GM08714 (cell line): Measurements from ENCODE around the gene FYN.
"Not testable (repeated sequence)": the region's sequence is repeated elsewhere in the genome, so short reads cannot be mapped to it uniquely, and the experiment has no call there.

Source experiments
- H3K4me3 ChIP-seq: fragments of 200-500 bp; sonication (Bioruptor generic); 2 replicates; pipeline ENCODE4 v1.5.1; 2014; ENCODE audit warnings: mild to moderate bottlenecking, low read length, inconsistent platforms
- ZNF274 ChIP-seq: IDR thresholded peaks from 2 replicates; pipeline ENCODE4 v1.6.1; 2012; ENCODE audit warnings: mild to moderate bottlenecking, low read depth, low read length

FYN gene

DNA sequence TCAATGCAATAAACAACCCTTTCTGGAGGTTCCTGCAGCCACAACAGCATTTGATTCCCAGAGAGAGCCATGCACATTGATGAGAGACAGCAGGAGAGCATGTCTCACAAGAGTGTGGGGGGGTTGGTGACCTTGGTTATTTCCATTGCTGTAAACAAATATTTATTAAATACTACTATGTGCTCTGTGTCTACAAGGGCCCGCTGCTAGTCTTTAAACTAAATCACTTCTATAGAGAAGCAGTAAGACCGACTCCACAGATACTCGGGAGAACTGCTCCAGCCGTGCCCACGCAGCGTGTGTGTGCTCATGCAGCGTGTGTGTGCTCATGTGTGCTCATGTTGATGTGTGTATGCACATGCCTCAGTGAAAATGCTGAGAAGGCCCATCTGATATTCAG lies 184.9 kb downstream of the FYN start:
- H3K4me3 ChIP-seq = no peak overlapping the region
- TF ChIP-seq ZNF274 = no peak

- no peak overlapping the region for H3K4me3 ChIP-seq
- TF ChIP-seq ZNF274 = no peak
Measured at GRCh38 chr6:111687652-111688051, 185.6 kb downstream of the FYN start.

DNA sequence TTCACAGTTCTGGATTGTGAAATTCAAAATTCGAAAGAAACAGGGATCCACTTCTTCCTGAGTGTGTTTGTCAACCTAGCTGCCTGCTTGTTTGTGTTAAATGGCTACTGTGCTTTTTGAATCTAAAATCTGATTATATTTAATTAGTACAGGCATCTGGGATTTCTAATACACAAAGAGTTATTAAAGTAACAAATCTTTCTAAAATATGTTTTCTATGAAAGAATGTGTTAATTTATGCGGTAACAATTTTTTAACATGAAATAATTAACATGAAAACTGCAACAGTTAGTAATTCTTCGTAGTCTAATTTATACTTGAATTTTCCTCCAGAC lies 186.4 kb downstream of the FYN start:
- TF ChIP-seq ZNF274 = no peak
- no peak overlapping the region for H3K4me3 ChIP-seq

- no peak overlapping the region for H3K4me3 ChIP-seq
- TF ChIP-seq ZNF274 = no peak
Measured at GRCh38 chr6:111686249-111686931, 186.9 kb downstream of the FYN start.

DNA sequence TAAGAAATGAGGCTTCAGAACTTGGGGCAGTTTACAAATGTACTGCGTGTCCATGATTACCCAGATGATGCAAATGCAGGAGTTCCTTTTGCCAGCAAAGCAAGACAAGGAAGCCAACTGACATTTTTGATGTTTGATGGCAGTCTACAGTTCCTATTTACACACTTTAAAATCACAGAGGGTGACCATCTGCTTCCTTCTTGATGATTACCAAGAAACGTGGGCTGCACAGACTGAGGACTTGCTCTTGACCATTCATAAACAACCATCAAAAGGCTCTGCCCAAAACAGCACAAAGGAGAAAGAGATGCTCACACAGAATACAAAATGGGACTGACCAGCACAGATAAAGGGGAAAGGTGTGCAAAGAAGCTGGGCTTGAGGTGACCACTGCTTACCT lies 187.7 kb downstream of the FYN start:
- no peak overlapping the region for H3K4me3 ChIP-seq
- TF ChIP-seq ZNF274 = no peak

DNA sequence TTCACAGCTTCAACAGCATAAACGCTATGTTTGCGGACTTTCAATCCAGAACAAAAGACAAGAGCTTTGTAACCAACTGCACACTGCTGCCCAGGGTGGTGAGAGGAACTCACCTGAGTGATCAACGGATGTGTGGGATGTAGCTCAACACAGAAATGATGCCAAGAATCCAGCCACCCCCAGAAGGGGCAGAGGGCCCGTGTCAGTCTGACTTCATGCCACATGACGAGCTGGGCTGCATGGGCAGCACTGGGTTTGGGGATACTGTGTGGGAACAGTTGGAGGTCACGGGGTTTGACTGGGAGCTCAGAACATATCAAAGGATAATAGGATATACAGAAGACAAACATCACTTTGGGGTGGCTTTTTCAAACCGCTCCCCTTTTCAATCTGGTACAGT lies 188.2 kb downstream of the FYN start:
- no peak overlapping the region for H3K4me3 ChIP-seq
- TF ChIP-seq ZNF274 = no peak

GRCh38 chr6:111683749-111684267 lies 189.4 kb downstream of the FYN start:
- TF ChIP-seq ZNF274 = no peak
- H3K4me3 ChIP-seq = no peak overlapping the region

DNA sequence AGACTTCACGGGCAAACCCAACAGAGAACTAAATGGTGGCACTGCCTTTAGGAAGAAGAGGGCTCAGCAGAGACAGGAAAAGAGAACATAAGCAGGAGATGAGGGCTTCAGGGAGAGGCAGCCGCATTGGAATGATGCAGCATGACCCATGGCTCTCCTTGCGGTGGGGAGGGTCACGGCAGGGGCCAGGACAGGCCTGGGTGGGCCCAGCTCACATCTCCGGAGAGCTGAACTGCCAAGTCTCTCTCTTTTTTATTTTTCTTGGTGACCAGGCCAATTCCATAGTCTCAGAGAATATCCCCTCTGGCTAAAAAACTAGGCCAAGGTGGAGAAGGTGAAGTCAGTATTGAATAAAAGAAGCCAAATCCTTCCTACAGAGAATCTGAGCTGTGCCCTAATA lies 190.1 kb downstream of the FYN start:
- H3K4me3 ChIP-seq = no peak overlapping the region
- no peak for TF ChIP-seq ZNF274

- no peak overlapping the region for H3K4me3 ChIP-seq
- no peak for TF ChIP-seq ZNF274
Measured at GRCh38 chr6:111681860-111682259, 191.4 kb downstream of the FYN start.

- not testable (repeated sequence) for H3K4me3 ChIP-seq
Measured at GRCh38 chr6:111680811-111681609, 192.2 kb downstream of the FYN start.

DNA sequence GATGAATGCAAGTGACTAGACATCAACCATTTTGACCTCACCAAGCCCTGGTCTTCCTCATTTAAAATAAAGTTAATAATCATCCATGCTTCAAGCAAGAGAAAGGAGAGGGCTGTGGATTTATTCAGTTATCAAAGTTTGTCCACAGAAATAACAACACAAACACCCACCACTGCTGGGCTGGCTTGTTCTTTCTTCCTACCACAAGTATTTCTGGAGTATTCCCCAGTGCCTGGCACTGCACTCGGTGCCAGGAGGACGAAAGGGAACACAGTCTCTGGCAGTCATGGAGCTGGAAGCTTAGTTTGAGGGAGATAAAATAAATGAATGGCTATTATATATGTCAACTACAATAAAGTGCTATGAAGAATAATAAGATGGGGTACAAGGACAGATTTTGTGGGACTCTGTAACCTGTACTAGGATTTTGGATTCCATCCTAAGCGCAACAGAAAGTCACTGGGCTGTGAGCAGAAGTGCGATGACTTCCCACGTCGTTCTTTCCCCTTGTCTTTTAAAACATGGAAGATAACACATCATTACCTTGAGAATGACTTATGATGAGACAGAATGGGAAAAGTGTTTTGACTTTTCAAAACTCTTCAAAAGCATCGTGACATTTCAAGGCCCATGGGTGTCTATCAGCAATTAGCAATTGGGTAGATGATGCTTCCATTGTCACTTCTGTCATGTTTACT lies 193.1 kb downstream of the FYN start:
- TF ChIP-seq ZNF274 = no peak
- H3K4me3 ChIP-seq = no peak overlapping the region

DNA sequence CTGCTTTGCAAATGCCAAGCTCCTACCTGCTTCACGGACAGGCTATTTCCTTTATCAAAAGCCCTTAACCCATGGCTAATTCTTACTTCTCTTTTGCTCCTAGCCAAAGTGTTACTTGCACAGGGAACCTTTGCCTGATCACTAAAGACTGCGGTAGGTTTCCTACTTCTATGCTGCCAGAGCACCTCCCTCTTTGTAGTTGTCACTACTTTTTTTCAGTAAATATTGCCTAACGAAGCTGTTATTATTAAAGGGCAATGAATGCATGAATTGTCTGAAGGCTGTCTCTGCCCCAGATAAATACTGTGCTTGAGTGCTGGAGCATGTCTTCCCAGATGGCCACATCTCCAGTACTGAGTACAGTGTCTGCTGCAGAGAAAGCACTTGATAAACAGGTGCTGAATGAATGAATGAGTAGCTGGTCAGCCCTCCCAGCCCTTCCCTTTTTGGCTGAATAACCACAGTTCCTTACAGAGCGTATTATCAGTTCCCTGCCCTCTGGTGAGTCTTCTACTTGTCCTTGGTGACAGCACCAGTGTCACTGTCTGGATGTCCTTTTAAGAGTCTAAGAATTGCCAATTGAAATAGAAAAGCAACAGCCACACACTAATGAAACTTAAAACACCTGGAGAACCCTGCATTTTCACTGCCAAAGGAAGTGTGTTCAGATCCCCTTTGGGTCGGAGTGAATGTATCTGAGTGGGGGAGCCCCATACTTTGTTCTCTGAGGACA lies 194.0 kb downstream of the FYN start:
- H3K4me3 ChIP-seq = no peak overlapping the region
- TF ChIP-seq ZNF274 = no peak

GRCh38 chr6:111677249-111677990 lies 195.8 kb downstream of the FYN start:
- TF ChIP-seq ZNF274 = no peak
- no peak overlapping the region for H3K4me3 ChIP-seq

GRCh38 chr6:111676383-111676782 lies 196.9 kb downstream of the FYN start:
- H3K4me3 ChIP-seq = no peak overlapping the region
- no peak for TF ChIP-seq ZNF274

- TF ChIP-seq ZNF274 = no peak
- H3K4me3 ChIP-seq = no peak overlapping the region
Measured at GRCh38 chr6:111674883-111675282, 198.4 kb downstream of the FYN start.
